Left ventricle myocardium superior (tissue), 1 donor: ENCODE results near the gene HCFC1. TPM values are rescaled to one million over a fixed set of nuclear protein-coding genes. Genes with fewer than 3 reads are reported as not detected.

Experiments used
- ATAC-seq: fragments of 200-7000 bp; cut with Tn5 transposase; one replicate; pipeline ENCODE4 v1.9.1; 2020; ENCODE audit warnings: mild to moderate bottlenecking, moderate library complexity
- DNase-seq: peaks from one replicate; pipeline ENCODE4 v3.0.0-alpha.2; 2020
- intact Hi-C: fragments of 100-400 bp; cut with micrococcal nuclease; formaldehyde crosslinking; loops from one replicate; pipeline ENCODE4 v1.11.0; 2022
- total RNA-seq: library from RNA; stranded (reverse); fragmentation: NEBNext Ultra II Directional; extraction: Animal tissue kit (Norgen Biotek cat#: 25700); gene quantifications from one replicate; pipeline ENCODE4 v1.2.1, GENCODE V29; 2021
- donor health status: DM: no; HTN: yes; CAD: no; lungs with severe emphysema.

Gene HCFC1
- total RNA-seq, 1 donor from 2014 or later = 27.0 TPM

- ATAC-seq (no peak), DNase-seq (no peak)
- intact Hi-C loops = no loop called here
Observed at GRCh38 chrX:153932220-153932915, 39.2 kb downstream of the HCFC1 start.

DNA sequence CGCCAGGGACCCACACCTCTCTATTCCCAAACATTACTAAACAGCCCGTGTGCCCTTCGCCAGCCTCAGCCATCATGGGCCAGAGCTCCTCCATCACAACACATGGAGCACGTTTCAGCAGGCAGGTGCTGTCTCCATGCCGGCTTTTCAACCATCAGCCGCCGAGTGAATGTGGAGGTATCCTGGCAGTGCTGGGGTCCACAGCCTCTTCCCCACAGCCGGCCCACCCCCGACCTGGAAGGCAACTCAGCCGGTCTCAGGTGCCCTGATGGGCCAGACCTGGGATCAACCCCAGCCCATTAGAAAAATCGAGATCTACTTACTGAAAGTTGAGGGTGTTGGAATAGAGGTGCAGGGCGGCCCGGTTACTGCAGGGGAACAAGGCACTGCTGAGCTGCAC, 39.9 kb downstream of the HCFC1 start:
- DNase-seq (no peak), ATAC-seq (no peak)
- intact Hi-C loops = no loop called here

DNA sequence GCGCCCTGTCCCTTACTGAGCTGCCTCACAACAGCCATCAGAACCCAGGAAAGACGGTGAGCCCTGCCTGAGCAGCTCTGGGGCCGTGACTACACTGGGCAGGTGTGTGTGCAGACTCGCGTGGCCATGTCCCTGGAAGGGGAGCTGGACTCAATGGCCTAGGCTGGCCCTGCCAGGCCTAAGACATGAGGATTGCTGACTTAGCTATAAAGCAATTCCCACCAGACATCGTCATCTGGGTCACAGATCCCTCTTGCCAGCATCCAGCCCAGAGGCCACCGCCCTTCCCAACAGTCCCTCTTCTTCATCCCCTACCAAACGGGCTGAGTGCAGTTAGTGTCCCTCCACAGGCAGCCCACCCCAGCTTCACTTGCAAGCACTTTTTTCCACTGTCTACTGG, 40.5 kb downstream of the HCFC1 start:
- intact Hi-C loops = no loop called here

DNA sequence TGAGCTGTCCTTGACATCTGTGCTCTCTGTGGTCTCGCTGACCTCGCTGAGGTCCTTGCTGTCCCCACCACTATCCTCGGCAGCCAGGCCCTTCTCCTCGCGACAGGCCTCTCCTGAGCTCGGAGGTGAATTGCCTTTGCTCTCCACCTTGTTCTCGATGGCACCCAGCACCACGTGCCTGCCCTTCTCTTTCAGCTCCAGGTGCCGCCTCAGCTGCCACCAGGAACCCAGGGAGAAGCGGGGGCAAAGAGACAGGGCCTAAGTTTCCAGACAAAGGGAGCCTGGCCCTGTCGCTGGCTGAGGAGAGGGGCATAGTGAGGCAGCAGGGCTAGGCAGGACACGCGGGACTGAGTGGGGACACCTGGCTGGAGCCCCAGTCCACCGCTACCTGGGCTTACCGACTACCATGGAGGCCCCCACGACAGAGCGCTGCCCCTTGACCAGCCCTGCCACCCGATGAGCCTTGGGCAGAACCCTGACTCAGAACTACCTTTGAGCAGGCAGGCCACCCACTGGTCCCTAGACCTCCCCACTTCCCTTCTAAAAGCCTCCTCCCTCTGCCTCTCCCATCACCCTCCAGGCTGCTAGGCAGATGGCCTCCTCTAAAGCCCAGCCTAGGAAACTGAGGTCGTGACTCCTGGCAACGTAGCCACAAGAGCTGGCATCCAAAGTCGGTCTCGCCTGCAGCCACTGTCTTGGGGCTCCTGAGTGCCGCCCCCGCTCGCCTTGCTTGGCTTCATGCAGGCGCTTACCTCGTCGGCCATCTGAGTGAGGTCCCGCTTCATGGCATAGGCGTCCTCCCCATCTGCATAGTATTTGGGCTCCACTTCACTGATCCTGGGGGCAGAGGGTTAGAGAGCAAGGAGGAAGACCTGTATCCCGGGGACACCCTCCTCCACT, 41.4 kb downstream of the HCFC1 start:
- ATAC-seq (no peak), DNase-seq (no peak)
- intact Hi-C loops = no loop called here

More for the DNA sequence above, 40.5 kb downstream of the HCFC1 start:
- no peak for ATAC-seq
- no peak for DNase-seq

GRCh38 chrX:153929576-153929975, 42.0 kb downstream of the HCFC1 start:
- intact Hi-C loops = no loop called here
- DNase-seq (no peak), ATAC-seq (no peak)

DNA sequence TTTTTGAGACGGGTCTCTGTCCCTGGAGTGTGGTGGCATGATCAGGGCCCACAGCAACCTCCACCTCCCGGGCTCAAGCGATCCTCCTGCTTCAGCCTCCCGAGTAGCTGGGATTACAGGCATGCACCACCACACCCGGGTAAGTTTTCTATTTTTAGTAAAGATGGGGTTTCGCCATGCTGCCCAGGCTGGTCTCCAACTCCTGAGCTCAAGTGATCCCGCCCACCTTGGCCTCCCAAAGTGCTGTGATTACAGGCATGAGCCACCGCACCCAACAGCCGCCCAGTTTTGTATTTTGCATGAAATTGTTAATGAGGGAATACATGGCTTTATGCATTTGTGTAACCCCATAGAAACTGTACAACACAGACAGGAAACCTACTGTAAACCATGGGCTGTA, 42.8 kb downstream of the HCFC1 start:
- DNase-seq = no peak
- intact Hi-C loops = no loop called here
- ATAC-seq = no peak

GRCh38 chrX:153927922-153928760, 43.5 kb downstream of the HCFC1 start:
- intact Hi-C loops = no loop called here
- peak; percentile 94 for ATAC-seq
- peak; percentile 97 for DNase-seq

GRCh38 chrX:153927672-153927921, 44.0 kb downstream of the HCFC1 start:
- ATAC-seq (no peak), DNase-seq (no peak)
- intact Hi-C loops = no loop called here

DNA sequence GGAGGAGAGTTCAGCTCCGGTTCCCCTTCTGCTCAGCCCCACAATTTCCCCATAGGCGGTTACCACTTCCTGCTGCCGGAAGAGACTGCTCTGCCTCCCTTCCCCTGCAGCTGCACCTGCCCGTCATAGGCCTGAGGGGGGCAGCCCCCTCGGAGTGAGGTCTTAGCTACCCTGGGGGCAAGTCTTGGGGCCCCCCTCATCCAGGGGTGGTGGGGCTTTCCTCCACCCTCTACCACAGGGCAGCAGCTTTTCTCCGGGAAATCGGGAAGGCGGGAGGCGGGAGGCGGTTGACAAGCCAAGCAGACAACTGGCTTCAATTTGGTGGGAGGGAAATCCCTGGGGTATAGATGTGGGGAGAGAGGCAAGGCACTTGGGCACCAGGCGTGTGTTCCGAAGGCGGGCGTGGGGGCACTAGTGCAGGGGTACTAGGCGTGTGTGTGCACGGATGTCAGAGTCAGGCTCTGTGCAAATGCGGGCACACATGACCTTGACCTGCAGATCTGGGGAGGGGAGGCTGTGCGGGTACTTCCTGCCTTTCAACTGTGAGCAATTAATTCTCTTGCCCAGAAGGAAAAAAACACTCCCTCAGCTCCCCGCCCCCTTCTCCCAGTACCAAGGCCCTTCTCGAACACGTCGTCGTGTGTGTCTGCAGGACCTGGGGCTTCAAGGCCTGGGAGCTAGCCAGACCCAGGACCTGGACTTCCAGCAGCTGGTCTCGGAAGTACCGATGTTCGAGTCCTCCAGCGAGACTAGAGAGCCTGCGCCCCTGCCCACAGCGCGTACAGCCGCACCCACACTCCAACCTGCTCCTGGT, 44.6 kb downstream of the HCFC1 start:
- intact Hi-C loops = no loop called here
- DNase-seq (peak; percentile 49), ATAC-seq (peak; percentile 3)

- ATAC-seq (no peak), DNase-seq (peak; percentile 58)
- intact Hi-C loops = no loop called here
Observed at GRCh38 chrX:153926552-153926857, 45.1 kb downstream of the HCFC1 start.

GRCh38 chrX:153925739-153926551, 45.7 kb downstream of the HCFC1 start, which contains the start of gene ARHGAP4:
TSS of gene ARHGAP4 (minus strand) at chrX:153926264. CDS start at chrX:153926202, 62 bp downstream.
- no peak for ATAC-seq
- intact Hi-C loops = no loop called here
- DNase-seq = peak; percentile 45

GRCh38 chrX:153925387-153925738, 46.3 kb downstream of the HCFC1 start:
- intact Hi-C loops = no loop called here
- ATAC-seq (no peak), DNase-seq (no peak)

DNA sequence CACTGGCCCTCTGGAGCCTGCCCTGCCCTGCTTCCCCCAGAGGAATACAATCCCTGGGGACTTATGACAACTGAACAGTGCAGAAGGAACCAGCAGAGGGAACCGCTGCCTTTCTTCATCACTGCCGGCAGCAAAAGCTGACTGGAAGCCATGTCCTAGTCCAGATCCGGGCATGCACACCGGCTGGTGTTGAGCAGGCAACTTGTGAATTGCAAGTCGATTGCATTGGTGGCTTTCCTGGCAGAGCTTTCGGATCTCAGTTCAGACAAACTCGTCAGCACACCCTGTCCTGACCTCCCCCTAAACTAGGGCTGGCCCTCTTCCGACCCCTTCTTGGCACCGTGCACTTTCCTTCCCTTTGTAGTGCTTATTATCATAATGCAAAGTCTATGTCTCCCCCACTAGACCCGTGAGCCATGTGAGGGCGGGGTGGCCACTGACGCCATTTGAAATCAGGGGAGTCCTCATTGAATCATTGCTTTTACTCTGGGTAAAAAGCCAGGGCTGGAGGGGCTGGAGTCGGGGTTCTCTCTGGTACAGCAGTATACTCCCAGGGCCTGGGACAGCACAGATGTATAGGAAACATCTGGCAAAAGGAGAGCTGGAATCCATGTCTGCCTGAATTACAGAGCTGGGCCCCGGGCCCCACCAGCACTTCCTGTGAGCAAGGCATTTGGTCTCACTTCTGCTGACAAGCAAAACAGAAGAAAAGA, 47.3 kb downstream of the HCFC1 start:
- ATAC-seq = no peak
- intact Hi-C loops = no loop called here
- no peak for DNase-seq

DNA sequence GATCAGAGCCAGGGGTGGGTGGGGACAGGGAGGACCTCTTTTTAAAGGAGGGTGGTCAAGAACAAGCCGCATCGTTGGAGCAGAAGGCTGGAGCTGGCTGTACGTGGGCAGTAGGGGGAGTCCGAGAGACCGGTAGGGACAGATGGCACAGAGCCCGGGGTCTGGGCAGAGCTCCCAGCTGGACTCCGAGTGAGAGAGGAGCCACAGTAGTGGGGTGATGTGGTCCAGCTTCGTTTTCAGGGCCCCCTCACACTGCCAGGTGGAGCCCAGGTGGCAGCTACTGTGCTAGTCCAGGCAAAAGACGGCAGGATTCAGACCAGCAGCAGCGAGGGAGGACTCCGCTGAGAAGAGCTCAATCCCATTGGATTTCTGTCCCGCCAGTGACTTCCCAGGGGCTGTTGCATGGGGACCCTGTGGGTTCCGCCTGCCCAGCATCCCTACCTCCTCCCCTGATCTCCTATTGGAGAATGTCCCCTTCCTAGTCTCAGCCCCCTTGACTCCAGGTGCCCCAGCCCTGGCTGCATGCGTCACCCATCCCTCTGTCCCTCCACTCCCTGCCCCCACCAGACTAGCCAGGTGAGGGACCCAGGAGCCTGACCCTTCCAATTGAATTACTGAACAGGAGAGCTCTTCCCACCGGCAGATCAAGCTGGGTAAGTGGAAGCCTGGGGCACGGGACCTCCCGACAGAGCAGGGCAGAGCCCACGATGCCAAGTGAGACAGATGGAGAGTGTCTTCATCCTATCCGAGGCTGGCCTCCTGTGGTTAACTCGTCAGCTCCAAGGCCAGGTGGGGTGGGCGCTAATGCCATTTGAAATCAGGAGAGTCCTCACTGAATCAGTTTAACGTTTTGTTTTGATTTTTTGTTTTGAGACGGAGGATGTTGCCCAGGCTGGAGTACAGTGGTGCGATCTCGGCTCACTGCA, 48.4 kb downstream of the HCFC1 start:
- peak; percentile 88 for DNase-seq
- intact Hi-C loops = no loop called here

GRCh38 chrX:153921511-153922446, 49.8 kb downstream of the HCFC1 start:
- no peak for ATAC-seq
- intact Hi-C loops = no loop called here
- DNase-seq = no peak

More for the DNA sequence above, 48.4 kb downstream of the HCFC1 start:
- peak; percentile 70 for ATAC-seq

GRCh38 chrX:153921070-153921469, 50.5 kb downstream of the HCFC1 start:
- intact Hi-C loops = no loop called here
- DNase-seq = no peak
- ATAC-seq = no peak
